HEK293 (cell line): ENCODE results near the gene SH3YL1.

ENCODE experiments used
- CTCF ChIA-PET: fragments of 350-600 bp; formaldehyde crosslinking; extraction: SDS; loops from one replicate; lab custom pipeline; 2021; ENCODE audit warnings: antibody characterized with exemption; lab: Yijun Ruan, JAX
- POLR2A ChIA-PET: fragments of 300-600 bp; formaldehyde crosslinking; extraction: SDS; loops from one replicate; lab custom pipeline; 2020; ENCODE audit warnings: antibody characterized with exemption, inconsistent platforms; lab: Yijun Ruan, JAX
- H3K27ac ChIP-seq: fragments of 200-500 bp; sonication (Bioruptor generic); 2 replicates; pipeline ENCODE4 v1.5.1; 2014; ENCODE audit warnings: low read depth, low read length, control low read depth, inconsistent platforms; ENCODE audit errors: extremely low read depth
- H3K36me3 ChIP-seq, 2 experiments: fragments of 200-500 bp in 1 of 2; sonication (Bioruptor generic) in 1 of 2; 1 replicate in 1 of 2; 2 replicates in 1 of 2; pipeline ENCODE4 v1.5.1; 2014 to 2017; ENCODE audit warnings: inconsistent platforms in 2 of 2, low read length in 2 of 2; ENCODE audit not compliant: control insufficient read depth in 2 of 2, insufficient read depth in 1 of 2
- H3K4me1 ChIP-seq: fragments of 200-500 bp; sonication (Bioruptor generic); 2 replicates; pipeline ENCODE4 v1.5.1; 2014; ENCODE audit warnings: mild to moderate bottlenecking, low read length, inconsistent platforms; ENCODE audit not compliant: control insufficient read depth, insufficient read depth
- H3K4me3 ChIP-seq: 2 replicates; pipeline ENCODE4 v1.5.1; 2011; ENCODE audit warnings: low read depth, mild to moderate bottlenecking, control low read depth, low read length, moderate library complexity
- H3K9me3 ChIP-seq: fragments of 200-500 bp; sonication (Bioruptor generic); 2 replicates; pipeline ENCODE4 v1.5.1; 2014; ENCODE audit warnings: low read depth, low read length, inconsistent platforms; ENCODE audit not compliant: control insufficient read depth, insufficient read depth
- EGR2 ChIP-seq: fragments of 450-650 bp; formaldehyde crosslinking; IDR thresholded peaks from 2 replicates; pipeline ENCODE4 v1.5.1; 2016; ENCODE audit warnings: low read depth, missing biosample characterization, missing genetic modification characterization
- GLIS1 ChIP-seq: fragments of 450-650 bp; formaldehyde crosslinking; IDR thresholded peaks from 2 replicates; pipeline ENCODE4 v1.5.1; 2016; ENCODE audit warnings: missing biosample characterization, missing genetic modification characterization
- KLF1 ChIP-seq: fragments of 450-650 bp; formaldehyde crosslinking; IDR thresholded peaks from 2 replicates; pipeline ENCODE4 v1.5.1; 2016; ENCODE audit warnings: missing biosample characterization, missing genetic modification characterization
- REST ChIP-seq: fragments of 450-650 bp; formaldehyde crosslinking; IDR thresholded peaks from 2 replicates; pipeline ENCODE4 v1.5.1; 2016; ENCODE audit warnings: missing biosample characterization, missing genetic modification characterization
- WT1 ChIP-seq: fragments of 450-650 bp; formaldehyde crosslinking; IDR thresholded peaks from 2 replicates; pipeline ENCODE4 v1.5.1; 2016; ENCODE audit warnings: missing biosample characterization, missing genetic modification characterization
- ZBTB21 ChIP-seq: fragments of 450-650 bp; formaldehyde crosslinking; IDR thresholded peaks from 2 replicates; pipeline ENCODE4 v1.5.1; 2017; ENCODE audit warnings: missing biosample characterization, missing genetic modification characterization
- ZBTB49 ChIP-seq: fragments of 450-650 bp; formaldehyde crosslinking; IDR thresholded peaks from 2 replicates; pipeline ENCODE4 v1.5.1; 2016; ENCODE audit warnings: missing biosample characterization, missing genetic modification characterization, low read depth
- ZBTB8A ChIP-seq: fragments of 450-650 bp; formaldehyde crosslinking; IDR thresholded peaks from 2 replicates; pipeline ENCODE4 v1.5.1; 2016; ENCODE audit warnings: missing biosample characterization, missing genetic modification characterization
- ZNF133 ChIP-seq: fragments of 450-650 bp; formaldehyde crosslinking; IDR thresholded peaks from 2 replicates; pipeline ENCODE4 v1.5.1; 2016; ENCODE audit warnings: missing biosample characterization, missing genetic modification characterization
- ZNF169 ChIP-seq: fragments of 450-650 bp; formaldehyde crosslinking; IDR thresholded peaks from 2 replicates; pipeline ENCODE4 v1.5.1; 2016; ENCODE audit warnings: missing biosample characterization, missing genetic modification characterization
- ZNF341 ChIP-seq: fragments of 450-650 bp; formaldehyde crosslinking; IDR thresholded peaks from 2 replicates; pipeline ENCODE4; 2016; ENCODE audit warnings: low read depth, missing biosample characterization, missing genetic modification characterization
- ZNF394 ChIP-seq: fragments of 450-650 bp; formaldehyde crosslinking; IDR thresholded peaks from 2 replicates; pipeline ENCODE4 v1.5.1; 2016; ENCODE audit warnings: missing biosample characterization, missing genetic modification characterization, mild to moderate bottlenecking, moderate library complexity, borderline replicate concordance
- ZNF449 ChIP-seq: fragments of 450-650 bp; formaldehyde crosslinking; IDR thresholded peaks from 2 replicates; pipeline ENCODE4 v1.5.1; 2017; ENCODE audit warnings: missing biosample characterization, mild to moderate bottlenecking, missing genetic modification characterization, moderate library complexity
- ZNF510 ChIP-seq: fragments of 450-650 bp; formaldehyde crosslinking; IDR thresholded peaks from 2 replicates; pipeline ENCODE4 v1.5.1; 2018; ENCODE audit warnings: mild to moderate bottlenecking, missing genetic modification characterization, missing biosample characterization; ENCODE audit not compliant: insufficient replicate concordance
- ZNF529 ChIP-seq: fragments of 450-650 bp; formaldehyde crosslinking; IDR thresholded peaks from 2 replicates; pipeline ENCODE4 v1.5.1; 2017; ENCODE audit warnings: missing genetic modification characterization, missing biosample characterization; ENCODE audit not compliant: insufficient replicate concordance
- ZNF530 ChIP-seq: fragments of 450-650 bp; formaldehyde crosslinking; IDR thresholded peaks from 2 replicates; pipeline ENCODE4 v1.5.1; 2016; ENCODE audit warnings: low read depth, missing biosample characterization, missing genetic modification characterization
- ZNF610 ChIP-seq: fragments of 450-650 bp; formaldehyde crosslinking; IDR thresholded peaks from 2 replicates; pipeline ENCODE4 v1.5.1; 2016; ENCODE audit warnings: missing biosample characterization, missing genetic modification characterization, borderline replicate concordance
- ZNF623 ChIP-seq: fragments of 450-650 bp; formaldehyde crosslinking; IDR thresholded peaks from 2 replicates; pipeline ENCODE4 v1.5.1; 2016; ENCODE audit warnings: missing biosample characterization, missing genetic modification characterization
- ZNF670 ChIP-seq: fragments of 450-650 bp; formaldehyde crosslinking; IDR thresholded peaks from 2 replicates; pipeline ENCODE4 v1.5.1; 2016; ENCODE audit warnings: missing biosample characterization, missing genetic modification characterization, low read depth
- ZNF830 ChIP-seq: fragments of 450-650 bp; IDR thresholded peaks from 2 replicates; pipeline ENCODE4 v1.5.0; 2018; ENCODE audit warnings: missing biosample characterization, missing genetic modification characterization, low read depth, mild to moderate bottlenecking, moderate library complexity

Gene SH3YL1

GRCh38 chr2:210660-211059 is 53.2 kb downstream of the SH3YL1 start:
- Histone ChIP-seq H3K9me3 (no peaks in the 10 kb centered on the region), H3K27ac (no peak overlapping the region), H3K4me1 (no peaks in the 10 kb centered on the region), H3K36me3 (no peaks in the 10 kb centered on the region), H3K4me3 (no peak overlapping the region)
- POLR2A ChIA-PET = no interaction called here
- TF ChIP-seq ZNF510 (tag by site-specific recombination) (no peak), ZNF341 (tag by site-specific recombination) (no peak), ZBTB8A (tag by site-specific recombination) (no peak), GLIS1 (no peak), ZNF610 (tag by site-specific recombination) (no peak), ZNF670 (tag by site-specific recombination) (no peak), REST (tag by site-specific recombination) (no peak), WT1 (tag by site-specific recombination) (no peak), ZNF623 (tag by site-specific recombination) (no peak), ZNF133 (tag by site-specific recombination) (no peak), ZNF449 (tag by site-specific recombination) (no peak), EGR2 (tag by site-specific recombination) (no peak), ZBTB49 (tag by site-specific recombination) (no peak)
- CTCF ChIA-PET = no interaction called here

- no peaks in the 10 kb centered on the region for H3K36me3 ChIP-seq
- TF ChIP-seq ZBTB21 (no peak), ZNF394 (tag by site-specific recombination) (no peak), ZNF830 (tag by site-specific recombination) (no peak), ZNF169 (no peak), ZNF529 (tag by site-specific recombination) (no peak), ZNF530 (tag by site-specific recombination) (no peak), KLF1 (no peak)
- TF ChIP-seq, all 188 proteins: peak for 0
- H3K4me3 ChIP-seq = no peak overlapping the region
- CTCF ChIA-PET = no interaction called here
- H3K9me3 ChIP-seq = no peaks in the 10 kb centered on the region
- H3K27ac ChIP-seq = no peak overlapping the region
- H3K4me1 ChIP-seq = no peaks in the 10 kb centered on the region
- POLR2A ChIA-PET = no interaction called here
These were observed 54.4 kb downstream of the SH3YL1 start for GRCh38 chr2:209470-209869.
